Measurements from ENCODE around the gene FXYD1. TPM values are rescaled to one million over a fixed set of nuclear protein-coding genes. Genes with fewer than 3 reads are reported as not detected.

FXYD1 gene
- total and polyA plus RNA-seq, 2 experiments from 2014 or later, result 1.5 to 26.8 TPM

- Histone ChIP-seq H3K9me2 (ENCODE audit: insufficient read depth) (no peaks in the 10 kb centered on the region), H3K4me3 (no peak overlapping the region), H4K20me1 (replicated peaks; ENCODE audit: insufficient read depth) (peaks cover 2% of the 10 kb centered on the region; the same call in 1 of the 2 replicates), H3K27ac (ENCODE audit: low read depth) (no peak overlapping the region), H3K27me3 (ENCODE audit: insufficient read depth) (no peaks in the 10 kb centered on the region), H3K4me2 (no peak overlapping the region), H3K4me1 (ENCODE audit: insufficient read depth) (no peaks in the 10 kb centered on the region), H2AFZ (no peak overlapping the region), H3K79me2 (replicated peaks; ENCODE audit: insufficient read depth) (no peaks in the 10 kb centered on the region), H3F3A (replicated peaks; ENCODE audit: low read depth) (no peaks in the 10 kb centered on the region), H3K36me3 (ENCODE audit: insufficient read depth) (peaks cover 42% of the 10 kb centered on the region)
- Mint-ChIP-seq H3K27me3 (ENCODE audit: insufficient read depth, low read depth, poor library complexity) (peaks cover 5% of the 10 kb centered on the region), H3K4me3 (no peak overlapping the region), H3K9me3 (peaks cover 16% of the 10 kb centered on the region), H3K4me1 (no peaks in the 10 kb centered on the region), H3K36me3 (ENCODE audit: low read depth) (peaks cover 84% of the 10 kb centered on the region), H3K27ac (no peak overlapping the region)
- ATAC-seq (no peak), DNase-seq (ENCODE audit: low spot score) (no peak)
- TF ChIP-seq CTCF (conservative IDR thresholded peaks at IDR 0.05; ENCODE audit: low read depth in 2 of 2), result no peak
- no peak for TF ChIP-seq EZH2 (IDR thresholded peaks at IDR 0.05; ENCODE audit: low read depth, unreplicated experiment)
- no peak for TF ChIP-seq REST (IDR thresholded peaks at IDR 0.05; ENCODE audit: unreplicated experiment)
- TF ChIP-seq POLR2AphosphoS5 (IDR thresholded peaks at IDR 0.05; ENCODE audit: low read depth), result no peak
- TF ChIP-seq ZNF462 (CRISPR knock-in tag; IDR thresholded peaks at IDR 0.05), result no peak
- TF ChIP-seq JUNB (IDR thresholded peaks at IDR 0.05; ENCODE audit: unreplicated experiment), result no peak
- TF ChIP-seq EZH2phosphoT487 (IDR thresholded peaks at IDR 0.05; ENCODE audit: unreplicated experiment), result no peak
- TF ChIP-seq ZNF114 (CRISPR knock-in tag; IDR thresholded peaks at IDR 0.05), result no peak
- no peak for TF ChIP-seq ZNF331 (CRISPR knock-in tag; IDR thresholded peaks at IDR 0.05; ENCODE audit: low read depth)
Measured at GRCh38 chr19:35167251-35168119, 28.9 kb downstream of the FXYD1 start.
